OCI-LY1 (cell line): ENCODE results near the gene TNC.
"Not testable (repeated sequence)": the region's sequence is repeated elsewhere in the genome, so short reads cannot be mapped to it uniquely, and the experiment has no call there.

Source experiments
- H2AFZ ChIP-seq: fragments of 200-600 bp; sonication (generic), shearing (Covaris generic); 2 replicates; pipeline ENCODE4 v1.6.0; 2014; ENCODE audit warnings: antibody characterized with exemption, mild to moderate bottlenecking, low read length
- H3F3A ChIP-seq: fragments of 200-600 bp; sonication (generic), shearing (Covaris generic); 2 replicates; pipeline ENCODE4 v1.6.0; 2014; ENCODE audit warnings: mild to moderate bottlenecking, antibody characterized with exemption, low read length, moderate library complexity; ENCODE audit not compliant: insufficient read depth
- H3K27ac ChIP-seq: fragments of 200-600 bp; sonication (generic); 2 replicates; pipeline ENCODE4 v1.5.1; 2014; ENCODE audit warnings: low read length, mixed run types, mild to moderate bottlenecking, low read depth; ENCODE audit not compliant: poor library complexity, severe bottlenecking
- H3K27me3 ChIP-seq: fragments of 200-600 bp; sonication (generic); 2 replicates; pipeline ENCODE4 v1.6.0; 2014; ENCODE audit warnings: antibody characterized with exemption, mild to moderate bottlenecking, low read length, moderate library complexity; ENCODE audit not compliant: insufficient read depth
- H3K36me3 ChIP-seq: fragments of 200-600 bp; sonication (generic); 2 replicates; pipeline ENCODE4 v1.6.1; 2014; ENCODE audit warnings: mild to moderate bottlenecking, antibody characterized with exemption, low read length, moderate library complexity, mixed read lengths; ENCODE audit not compliant: insufficient read depth
- H3K4me1 ChIP-seq: fragments of 200-600 bp; sonication (generic); 2 replicates; pipeline ENCODE4 v1.5.1; 2014; ENCODE audit warnings: mild to moderate bottlenecking, low read length, moderate library complexity; ENCODE audit not compliant: insufficient read depth, severe bottlenecking
- H3K4me2 ChIP-seq: fragments of 200-600 bp; sonication (generic), shearing (Covaris generic); 2 replicates; pipeline ENCODE4 v1.6.1; 2014; ENCODE audit warnings: low read length
- H3K4me3 ChIP-seq: fragments of 200-600 bp; sonication (generic); 2 replicates; pipeline ENCODE4 v1.5.1; 2014; ENCODE audit warnings: low read length, low read depth, mild to moderate bottlenecking, mixed read lengths; ENCODE audit not compliant: poor library complexity, severe bottlenecking
- H3K79me2 ChIP-seq: fragments of 200-600 bp; shearing (Covaris generic); 2 replicates; pipeline ENCODE4 v1.6.1; 2016; ENCODE audit warnings: mixed run types, low read length, mixed read lengths; ENCODE audit not compliant: insufficient read depth
- H3K9ac ChIP-seq: fragments of 200-600 bp; sonication (generic), shearing (Covaris generic); 2 replicates; pipeline ENCODE4 v1.6.1; 2014; ENCODE audit warnings: mild to moderate bottlenecking, low read length, mixed read lengths
- H3K9me2 ChIP-seq: fragments of 200-600 bp; sonication (generic), shearing (Covaris generic); 2 replicates; pipeline ENCODE4 v1.6.1; 2014; ENCODE audit warnings: low read depth, mild to moderate bottlenecking, low read length, mixed read lengths
- H3K9me3 ChIP-seq: fragments of 200-600 bp; shearing (Covaris generic); 2 replicates; pipeline ENCODE4 v1.6.1; 2014; ENCODE audit warnings: low read length, mixed read lengths
- H4K20me1 ChIP-seq: fragments of 200-600 bp; sonication (generic), shearing (Covaris generic); 2 replicates; pipeline ENCODE4 v1.6.0; 2016; ENCODE audit warnings: mild to moderate bottlenecking, low read length; ENCODE audit not compliant: insufficient read depth
- EZH2 ChIP-seq: fragments of 200-600 bp; sonication (generic), shearing (Covaris generic); IDR thresholded peaks from 2 replicates; pipeline ENCODE4 v1.8.0; 2017; ENCODE audit warnings: borderline replicate concordance, mixed run types, mild to moderate bottlenecking, antibody characterized with exemption, low read length, moderate library complexity, mixed read lengths
- TF ChIP-seq, protein P1 (sequence below): fragments of 200-600 bp; sonication (generic), shearing (Covaris generic); IDR thresholded peaks from 2 replicates; pipeline ENCODE4 v1.5.1; 2017; ENCODE audit warnings: mild to moderate bottlenecking, antibody characterized with exemption, low read length, moderate library complexity, mixed read lengths

Gene TNC

GRCh38 chr9:115133649-115134048 is 15.7 kb upstream of the TNC start:
- H3K9ac ChIP-seq, result no peak overlapping the region
- TF ChIP-seq, protein P1, sequence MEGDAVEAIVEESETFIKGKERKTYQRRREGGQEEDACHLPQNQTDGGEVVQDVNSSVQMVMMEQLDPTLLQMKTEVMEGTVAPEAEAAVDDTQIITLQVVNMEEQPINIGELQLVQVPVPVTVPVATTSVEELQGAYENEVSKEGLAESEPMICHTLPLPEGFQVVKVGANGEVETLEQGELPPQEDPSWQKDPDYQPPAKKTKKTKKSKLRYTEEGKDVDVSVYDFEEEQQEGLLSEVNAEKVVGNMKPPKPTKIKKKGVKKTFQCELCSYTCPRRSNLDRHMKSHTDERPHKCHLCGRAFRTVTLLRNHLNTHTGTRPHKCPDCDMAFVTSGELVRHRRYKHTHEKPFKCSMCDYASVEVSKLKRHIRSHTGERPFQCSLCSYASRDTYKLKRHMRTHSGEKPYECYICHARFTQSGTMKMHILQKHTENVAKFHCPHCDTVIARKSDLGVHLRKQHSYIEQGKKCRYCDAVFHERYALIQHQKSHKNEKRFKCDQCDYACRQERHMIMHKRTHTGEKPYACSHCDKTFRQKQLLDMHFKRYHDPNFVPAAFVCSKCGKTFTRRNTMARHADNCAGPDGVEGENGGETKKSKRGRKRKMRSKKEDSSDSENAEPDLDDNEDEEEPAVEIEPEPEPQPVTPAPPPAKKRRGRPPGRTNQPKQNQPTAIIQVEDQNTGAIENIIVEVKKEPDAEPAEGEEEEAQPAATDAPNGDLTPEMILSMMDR, result no peak
- no peak for TF ChIP-seq EZH2
- H3K4me3 ChIP-seq, result no peak overlapping the region
- no peak overlapping the region for H2AFZ ChIP-seq
- no peak overlapping the region for H3K4me2 ChIP-seq
- H4K20me1 ChIP-seq, result no peaks in the 10 kb centered on the region
- H3K36me3 ChIP-seq, result no peaks in the 10 kb centered on the region
- peaks cover 6% of the 10 kb centered on the region; the same call in 1 of the 2 replicates for H3K27me3 ChIP-seq
- no peaks in the 10 kb centered on the region for H3F3A ChIP-seq
- no peak overlapping the region for H3K27ac ChIP-seq
- no peaks in the 10 kb centered on the region for H3K9me3 ChIP-seq
- H3K79me2 ChIP-seq, result no peaks in the 10 kb centered on the region
- H3K9me2 ChIP-seq, result no peaks in the 10 kb centered on the region
- no peaks in the 10 kb centered on the region for H3K4me1 ChIP-seq

GRCh38 chr9:115132648-115133047 is 14.7 kb upstream of the TNC start:
- H3K27me3 ChIP-seq, result peaks cover 6% of the 10 kb centered on the region; the same call in 1 of the 2 replicates
- TF ChIP-seq, protein P1, result no peak
- H3K4me3 ChIP-seq, result no peak overlapping the region
- H3K79me2 ChIP-seq, result no peaks in the 10 kb centered on the region
- H3K4me1 ChIP-seq, result no peaks in the 10 kb centered on the region
- H3K27ac ChIP-seq, result no peak overlapping the region
- no peaks in the 10 kb centered on the region for H3F3A ChIP-seq
- H3K9me3 ChIP-seq, result no peaks in the 10 kb centered on the region
- no peak overlapping the region for H3K9ac ChIP-seq
- H2AFZ ChIP-seq, result no peak overlapping the region
- H3K9me2 ChIP-seq, result no peaks in the 10 kb centered on the region
- no peaks in the 10 kb centered on the region for H4K20me1 ChIP-seq
- H3K4me2 ChIP-seq, result no peak overlapping the region
- H3K36me3 ChIP-seq, result no peaks in the 10 kb centered on the region

- no peaks in the 10 kb centered on the region for H3K79me2 ChIP-seq
- H3K4me2 ChIP-seq, result no peak overlapping the region
- H3F3A ChIP-seq, result no peaks in the 10 kb centered on the region
- H3K4me3 ChIP-seq, result no peak overlapping the region
- no peak overlapping the region for H2AFZ ChIP-seq
- no peak overlapping the region for H3K27ac ChIP-seq
- no peaks in the 10 kb centered on the region for H4K20me1 ChIP-seq
- no peaks in the 10 kb centered on the region for H3K9me3 ChIP-seq
- no peaks in the 10 kb centered on the region for H3K9me2 ChIP-seq
- TF ChIP-seq, protein P1, result no peak
- TF ChIP-seq EZH2, result no peak
- H3K4me1 ChIP-seq, result no peaks in the 10 kb centered on the region
- peaks cover 6% of the 10 kb centered on the region; the same call in 1 of the 2 replicates for H3K27me3 ChIP-seq
- H3K9ac ChIP-seq, result no peak overlapping the region
- H3K36me3 ChIP-seq, result no peaks in the 10 kb centered on the region
Observed at GRCh38 chr9:115130176-115130575, 12.2 kb upstream of the TNC start.

- H3K27ac ChIP-seq, H4K20me1 ChIP-seq: not testable (repeated sequence)
Observed at GRCh38 chr9:115128726-115129125, 10.8 kb upstream of the TNC start.

More at GRCh38 chr9:115128726-115129125, 10.8 kb upstream of the TNC start:
- H3K9me3 ChIP-seq, H3K9me2 ChIP-seq, H3K27me3 ChIP-seq, H3K4me3 ChIP-seq, H3F3A ChIP-seq, H2AFZ ChIP-seq, H3K9ac ChIP-seq, H3K79me2 ChIP-seq, H3K36me3 ChIP-seq, H3K4me2 ChIP-seq, H3K4me1 ChIP-seq: not testable (repeated sequence)
